ENCODE data around the gene CNPY4. TPM values are rescaled to one million over a fixed set of nuclear protein-coding genes. Genes with fewer than 3 reads are reported as not detected.

CNPY4 gene, protein sequence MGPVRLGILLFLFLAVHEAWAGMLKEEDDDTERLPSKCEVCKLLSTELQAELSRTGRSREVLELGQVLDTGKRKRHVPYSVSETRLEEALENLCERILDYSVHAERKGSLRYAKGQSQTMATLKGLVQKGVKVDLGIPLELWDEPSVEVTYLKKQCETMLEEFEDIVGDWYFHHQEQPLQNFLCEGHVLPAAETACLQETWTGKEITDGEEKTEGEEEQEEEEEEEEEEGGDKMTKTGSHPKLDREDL
- 14.0 and 19.2 TPM in 2 replicates for total RNA-seq

DNA sequence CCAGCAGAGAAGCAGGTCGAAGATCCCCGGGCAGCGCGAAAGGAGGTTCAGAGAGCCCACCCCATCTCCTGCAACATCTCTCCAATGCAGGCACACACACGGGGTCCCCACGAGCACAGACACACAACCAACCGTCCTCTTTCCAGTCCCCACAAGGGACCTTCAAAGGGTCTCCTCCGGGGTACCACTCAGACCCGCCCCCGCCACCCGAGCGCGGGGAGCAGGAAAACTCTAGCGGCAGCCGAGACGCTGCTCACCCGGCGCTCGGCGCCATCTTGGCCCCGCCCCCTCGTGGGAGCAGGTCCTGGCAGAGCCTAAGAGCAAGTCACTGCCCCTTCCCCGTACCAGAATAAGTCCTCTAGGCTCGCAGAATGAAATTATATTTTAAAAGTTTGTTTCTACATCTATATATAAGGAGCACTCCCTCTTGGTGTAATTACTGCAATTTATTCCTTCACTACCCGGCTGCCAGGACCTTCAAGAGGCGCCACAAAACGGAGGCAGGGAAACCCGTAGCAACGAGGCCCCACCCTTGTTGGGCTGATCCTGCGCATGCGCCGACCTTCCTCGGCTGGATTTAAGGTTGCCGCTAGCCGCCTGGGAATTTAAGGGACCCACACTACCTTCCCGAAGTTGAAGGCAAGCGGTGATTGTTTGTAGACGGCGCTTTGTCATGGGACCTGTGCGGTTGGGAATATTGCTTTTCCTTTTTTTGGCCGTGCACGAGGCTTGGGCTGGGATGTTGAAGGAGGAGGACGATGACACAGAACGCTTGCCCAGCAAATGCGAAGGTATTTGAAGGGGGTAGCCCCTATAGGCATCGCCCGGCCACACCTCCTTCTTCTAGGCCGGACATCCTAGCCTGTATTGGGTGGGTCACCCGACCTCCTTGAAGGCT lies at the start of gene CNPY4, which contains the start of gene TAF6:
Gene CNPY4, plus strand, starts transcription at position 563 of the 898 bp plus-strand sequence. Its CDS starts 111 bp downstream, at position 674.
Gene TAF6, minus strand, starts transcription at position 287 of the 898 bp plus-strand sequence. CDS start 5,149 bp downstream, outside the sequence.

DNA sequence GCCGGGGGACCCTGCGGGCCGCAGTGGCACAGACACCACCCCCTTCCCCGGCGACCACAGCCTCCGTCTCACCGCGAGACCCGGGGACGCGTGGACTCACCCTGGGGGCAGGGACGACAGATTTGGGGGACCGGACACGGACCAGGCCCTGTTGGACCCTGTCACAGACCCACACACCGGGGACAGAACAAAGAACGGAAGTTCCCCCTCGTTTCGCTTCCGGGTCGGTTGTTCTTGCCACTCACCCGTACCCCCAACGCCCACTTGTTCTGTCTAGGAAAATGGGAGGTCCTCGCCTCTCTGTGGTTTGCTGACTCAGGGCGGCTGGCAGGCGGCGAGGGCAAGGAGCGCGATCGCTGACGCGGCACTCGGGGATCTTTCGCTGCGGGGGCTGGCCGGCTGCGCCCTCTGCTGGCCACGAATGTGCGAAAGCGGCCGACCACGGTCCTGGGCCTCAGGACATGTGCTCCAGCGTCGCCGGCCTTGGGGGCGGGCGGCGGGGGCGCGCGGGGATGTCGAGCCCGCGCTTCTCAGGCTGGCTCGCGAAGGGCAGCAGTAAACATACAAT lies 37.8 kb upstream of the CNPY4 start, which contains the start of gene ZNF3:
Gene ZNF3, minus strand, starts transcription at position 189 of the 568 bp plus-strand sequence. CDS start 4,366 bp downstream, outside the sequence.

DNA sequence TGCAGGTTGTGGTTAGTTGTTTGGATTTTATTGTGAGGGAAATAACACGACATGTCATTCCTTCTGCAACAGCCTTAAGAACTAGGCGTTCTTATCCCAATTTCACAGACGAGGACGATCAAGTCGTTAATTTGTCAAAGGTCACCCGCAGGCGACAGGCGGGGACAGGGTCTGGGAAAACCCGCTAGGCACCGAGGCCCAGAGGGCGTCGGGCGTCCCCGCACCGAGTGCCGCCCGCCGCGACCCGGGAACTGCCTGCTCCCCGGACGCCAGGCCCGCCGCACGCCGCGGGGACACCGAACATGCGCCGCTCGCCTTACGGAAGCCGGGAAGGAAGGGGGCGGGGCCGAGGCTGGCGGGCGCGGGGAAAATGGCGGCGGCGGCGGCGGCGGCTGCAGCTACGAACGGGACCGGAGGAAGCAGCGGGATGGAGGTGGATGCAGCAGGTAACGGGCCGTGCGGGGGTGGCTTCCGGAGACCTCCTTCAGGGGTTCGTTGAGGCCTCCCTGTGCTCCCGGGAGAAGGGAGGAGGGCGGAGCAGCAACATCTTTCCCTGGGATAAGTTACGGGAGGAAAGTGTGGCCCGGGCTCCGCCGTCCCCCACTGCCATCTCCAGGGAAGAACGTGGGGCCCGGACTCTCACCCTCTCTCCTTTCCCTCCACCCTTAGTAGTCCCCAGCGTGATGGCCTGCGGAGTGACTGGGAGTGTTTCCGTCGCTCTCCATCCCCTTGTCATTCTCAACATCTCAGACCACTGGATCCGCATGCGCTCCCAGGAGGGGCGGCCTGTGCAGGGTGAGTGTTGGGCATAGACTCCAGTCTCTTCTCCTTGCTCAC lies 30.6 kb upstream of the CNPY4 start, which contains the start of gene COPS6:
Gene COPS6, plus strand, starts transcription at position 349 of the 837 bp plus-strand sequence. Its CDS starts 22 bp downstream, at position 371.

DNA sequence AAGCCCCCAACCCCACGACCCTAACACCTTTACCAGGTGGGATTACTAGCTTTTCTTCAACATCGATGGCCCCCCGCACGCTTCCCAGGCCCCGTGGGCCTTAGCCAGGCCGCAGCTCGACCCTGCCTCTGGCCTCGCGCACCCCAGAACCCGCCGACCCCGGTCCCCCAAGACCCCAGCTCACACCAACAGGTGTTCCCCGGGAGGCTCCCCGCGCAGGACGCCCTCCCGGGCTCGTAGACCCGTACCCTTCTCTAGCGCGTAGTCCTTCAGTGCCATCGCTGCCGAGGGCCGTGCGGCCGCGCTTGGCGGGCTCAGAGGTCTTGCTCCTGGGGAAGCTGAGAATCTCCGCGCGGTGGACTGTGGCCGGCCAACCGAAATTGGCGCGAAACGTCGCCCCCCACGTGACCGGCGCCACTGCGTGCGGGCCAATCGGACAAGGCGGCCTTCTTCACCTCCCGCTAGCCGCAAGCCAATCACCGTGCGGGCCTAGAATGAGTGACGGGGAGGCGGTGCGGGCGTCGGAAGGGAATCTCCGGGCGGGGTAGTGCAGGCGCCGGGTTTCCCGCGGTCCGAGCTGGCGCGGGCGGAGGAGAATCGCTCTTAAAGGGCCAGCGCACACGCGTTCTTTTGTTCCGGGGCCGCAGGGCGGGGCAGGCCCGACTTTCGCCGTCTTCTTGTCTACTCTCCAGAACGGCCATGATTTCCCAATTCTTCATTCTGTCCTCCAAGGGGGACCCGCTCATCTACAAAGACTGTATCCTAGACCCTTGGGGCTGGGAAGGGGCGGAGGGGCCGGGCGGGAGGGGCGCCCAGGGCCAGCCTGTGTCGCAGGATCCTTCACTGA lies 18.2 kb upstream of the CNPY4 start, which contains the start of the genes AP4M1 and MCM7:
Gene AP4M1, plus strand, starts transcription at position 628 of the 847 bp plus-strand sequence. Its CDS starts 72 bp downstream, at position 700.
Gene MCM7, minus strand, starts transcription at position 382 of the 847 bp plus-strand sequence. Its CDS starts 103 bp downstream, at position 279.

DNA sequence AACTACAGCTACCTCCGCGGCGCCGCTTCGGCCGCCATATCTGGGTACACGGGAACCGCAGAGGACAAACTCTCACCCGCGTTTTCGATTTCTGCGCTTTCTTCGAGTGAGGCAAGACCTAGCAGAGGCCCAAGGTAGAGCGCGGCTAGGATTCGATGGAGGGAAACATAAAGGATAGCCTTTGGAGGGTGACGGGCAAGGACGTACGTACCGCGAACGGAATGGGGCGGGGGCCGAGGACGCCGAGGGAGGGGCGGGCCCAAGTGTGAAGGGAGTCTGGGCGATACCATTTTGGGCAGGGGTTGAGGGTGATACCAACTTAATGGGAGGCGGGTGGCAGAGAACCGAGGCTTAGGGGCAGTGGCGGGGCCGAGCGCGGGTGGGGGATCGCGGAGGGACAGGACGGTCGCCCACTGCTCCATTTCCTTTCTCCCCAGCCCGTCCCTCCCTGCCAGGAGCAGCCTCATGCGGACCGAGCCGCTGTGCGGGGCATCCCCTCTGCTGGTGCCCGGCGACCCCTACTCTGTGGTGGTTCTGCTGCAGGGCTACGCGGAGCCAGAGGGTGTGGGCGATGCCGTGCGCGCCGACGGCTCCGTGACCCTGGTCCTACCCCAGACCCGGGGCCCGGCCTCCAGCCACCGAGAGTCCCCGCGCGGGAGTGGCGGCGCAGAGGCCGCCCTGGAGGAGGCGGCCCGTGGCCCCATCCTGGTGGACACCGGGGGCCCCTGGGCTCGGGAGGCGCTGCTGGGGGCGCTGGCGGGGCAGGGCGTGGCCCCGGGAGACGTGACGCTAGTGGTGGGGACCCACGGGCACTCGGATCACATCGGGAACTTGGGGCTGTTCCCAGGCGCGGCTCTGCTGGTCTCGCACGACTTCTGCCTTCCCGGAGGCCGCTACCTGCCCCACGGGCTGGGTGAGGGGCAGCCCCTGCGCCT lies 7.8 kb downstream of the CNPY4 start, which contains the start of gene MBLAC1:
Gene MBLAC1, plus strand, starts transcription at position 37 of the 935 bp plus-strand sequence. Its CDS starts 429 bp downstream, at position 466.

DNA sequence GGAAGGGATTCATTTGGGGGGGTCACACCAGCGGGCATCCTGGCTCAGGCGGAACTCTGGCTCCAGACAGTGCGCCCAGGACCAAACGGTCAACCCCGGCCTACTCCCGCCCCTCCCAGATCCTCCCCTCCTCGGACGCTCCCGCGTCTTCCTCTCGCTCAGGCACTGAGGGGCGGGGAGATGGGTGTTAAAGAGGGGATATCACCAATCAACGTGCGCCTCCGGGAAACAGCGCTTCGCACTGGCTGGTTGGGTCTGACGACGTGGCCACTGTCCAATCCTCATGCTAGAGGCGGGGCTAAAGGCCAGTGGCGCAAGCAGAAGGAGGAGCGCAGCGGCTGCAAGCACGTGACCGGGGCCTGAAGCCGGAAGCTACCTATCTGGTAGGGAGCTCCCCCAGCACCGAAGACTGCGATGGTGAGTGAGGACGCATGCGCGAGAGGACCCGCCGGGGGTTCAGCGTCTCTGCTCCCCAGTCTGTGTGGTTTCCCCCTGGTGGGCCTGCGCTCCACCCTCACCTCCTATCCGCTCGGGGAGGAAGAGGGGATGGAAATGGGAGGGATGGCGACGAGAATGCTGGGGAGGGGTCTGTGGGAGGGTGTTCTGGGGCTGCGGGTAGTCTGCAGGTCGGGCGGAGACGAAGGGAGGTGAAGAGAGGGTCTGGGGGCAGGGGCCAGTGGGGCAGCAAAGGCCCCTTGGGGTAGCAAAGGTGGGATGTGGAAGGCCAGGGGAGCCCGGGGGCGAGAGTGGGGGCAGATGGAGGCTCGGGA lies 29.3 kb downstream of the CNPY4 start, which contains the start of gene LAMTOR4:
Gene LAMTOR4, plus strand, starts transcription at position 360 of the 770 bp plus-strand sequence. Its CDS starts 55 bp downstream, at position 415.

DNA sequence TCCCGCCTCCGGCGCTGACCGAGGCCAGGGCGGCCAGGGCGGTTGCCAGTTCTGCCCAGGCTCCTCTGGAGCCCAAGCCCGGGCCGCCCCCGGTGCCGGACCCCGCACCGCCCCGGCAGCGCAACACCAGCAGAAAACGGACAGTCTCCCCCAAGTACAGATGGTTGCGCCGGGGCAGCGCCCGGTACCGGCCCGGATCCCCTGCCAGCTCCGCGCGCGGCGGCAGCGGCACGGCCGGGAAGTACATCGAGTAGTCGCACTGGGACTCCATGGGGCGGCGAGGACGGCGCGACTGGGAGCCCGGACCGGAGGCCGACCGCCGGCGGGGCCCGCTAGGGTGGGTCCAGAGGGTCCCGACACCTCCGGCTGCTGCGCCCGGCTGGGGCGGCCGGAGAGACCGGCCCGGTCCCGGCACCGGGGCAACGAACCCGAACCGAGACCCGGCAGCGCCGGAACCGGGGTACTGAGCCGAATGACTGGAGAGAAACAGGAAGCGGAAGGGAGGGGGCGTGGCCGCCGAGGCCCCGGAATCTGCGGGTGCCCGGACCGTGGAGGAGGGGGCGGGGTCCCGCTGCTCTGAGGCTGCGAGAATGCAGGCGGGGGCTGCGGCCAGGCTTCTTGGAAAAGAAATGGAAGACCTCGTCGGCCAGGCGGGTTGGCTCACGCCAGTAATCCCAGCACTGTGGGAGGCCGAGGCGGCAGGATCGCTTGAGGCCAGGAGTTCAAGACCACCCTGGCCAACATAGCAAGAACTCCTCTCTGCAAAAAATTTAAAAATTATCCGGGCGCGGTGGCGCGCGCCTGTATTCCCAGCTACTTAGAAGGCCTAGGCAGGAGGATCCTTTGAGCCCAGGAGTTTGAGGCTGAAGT lies 39.0 kb downstream of the CNPY4 start, which contains the start of gene TRAPPC14:
Gene TRAPPC14, minus strand, starts transcription at position 495 of the 870 bp plus-strand sequence. Its CDS starts 224 bp downstream, at position 271.

Other genes with a start within 250 kb of the CNPY4 start
- 0.39 TPM in 1 of 2 replicates, not detected in the other for gene OR2AE1, start 242.6 kb upstream of the CNPY4 start, total RNA-seq
- gene TRIM4, start 200.1 kb upstream of the CNPY4 start, total RNA-seq = 18.9 and 40.1 TPM in 2 replicates
- gene GJC3, start 190.0 kb upstream of the CNPY4 start, total RNA-seq = not detected in 2 replicates
- 0.40 TPM in 1 of 2 replicates, not detected in the other for gene AZGP1, start 143.6 kb upstream of the CNPY4 start, total RNA-seq
- gene ZKSCAN1, start 104.0 kb upstream of the CNPY4 start, total RNA-seq = 20.2 and 44.2 TPM in 2 replicates
- 12.5 and 18.4 TPM in 2 replicates for gene ZSCAN21, start 69.9 kb upstream of the CNPY4 start, total RNA-seq
- 16.3 and 33.9 TPM in 2 replicates for gene ZNF3, start 37.9 kb upstream of the CNPY4 start, total RNA-seq
- 58.0 and 95.9 TPM in 2 replicates for gene COPS6, start 30.7 kb upstream of the CNPY4 start, total RNA-seq
- gene MCM7, start 18.2 kb upstream of the CNPY4 start, total RNA-seq = 52.1 and 141 TPM in 2 replicates
- gene AP4M1, start 18.0 kb upstream of the CNPY4 start, total RNA-seq = 35.6 and 38.4 TPM in 2 replicates
- 97.1 and 107 TPM in 2 replicates for gene TAF6, start 276 bp upstream of the CNPY4 start, total RNA-seq
- gene MBLAC1, start 7.3 kb downstream of the CNPY4 start, total RNA-seq = 0.48 and 4.3 TPM in 2 replicates
- 139 and 189 TPM in 2 replicates for gene LAMTOR4, start 29.3 kb downstream of the CNPY4 start, total RNA-seq
- gene TRAPPC14, start 39.1 kb downstream of the CNPY4 start, total RNA-seq = 4.2 and 8.9 TPM in 2 replicates
- gene GAL3ST4, start 49.0 kb downstream of the CNPY4 start, total RNA-seq = 5.6 and 9.7 TPM in 2 replicates
- gene GPC2, start 57.7 kb downstream of the CNPY4 start, total RNA-seq = 2.5 and 3.1 TPM in 2 replicates
- 0.16 and 0.91 TPM in 2 replicates for gene STAG3, start 58.3 kb downstream of the CNPY4 start, total RNA-seq
- gene PVRIG, start 100.3 kb downstream of the CNPY4 start, total RNA-seq = not detected in 2 replicates
- not detected in 2 replicates for gene SPDYE3, start 188.1 kb downstream of the CNPY4 start, total RNA-seq
- 1.9 and 13.3 TPM in 2 replicates for gene PILRB, start 238.5 kb downstream of the CNPY4 start, total RNA-seq